Natural killer cell (primary cell): ENCODE measurements around the gene DERL2. TPM values are rescaled to one million over a fixed set of nuclear protein-coding genes. Genes with fewer than 3 reads are reported as not detected.

ENCODE experiments used
- ATAC-seq, 3 donors: fragments of 150-1000 bp in 2 of 3; fragments of 200-7000 bp in 1 of 3; cut with Tn5 transposase; 1 replicate in 1 of 3; 2 replicates in 2 of 3; pipeline ENCODE4 v1.10.0; 2021; ENCODE audit warnings: mild to moderate bottlenecking in 2 of 3, moderate library complexity in 2 of 3
- DNase-seq, 2 donors: peaks; one replicate each; pipeline versions ENCODE4 v3.0.0 to v3.0.0-alpha.2; 2013 to 2021; ENCODE audit warnings: mixed read lengths in 1 of 2
- H3K27ac ChIP-seq: one replicate; pipeline ENCODE4 v1.5.1; 2013; ENCODE audit warnings: mild to moderate bottlenecking, low read length
- H3K27me3 ChIP-seq: one replicate; pipeline ENCODE4 v1.6.1; 2013; ENCODE audit warnings: low read length; ENCODE audit not compliant: control insufficient read depth, insufficient read depth
- H3K36me3 ChIP-seq: one replicate; pipeline ENCODE4 v1.6.1; 2013; ENCODE audit warnings: low read length; ENCODE audit not compliant: control insufficient read depth, insufficient read depth
- H3K4me1 ChIP-seq: one replicate; pipeline ENCODE4 v1.6.1; 2013; ENCODE audit warnings: low read length; ENCODE audit not compliant: control insufficient read depth, insufficient read depth
- H3K4me3 ChIP-seq: one replicate; pipeline ENCODE4 v1.5.1; 2013; ENCODE audit warnings: low read length
- H3K9me3 ChIP-seq: one replicate; pipeline ENCODE4 v1.6.1; 2013; ENCODE audit warnings: low read length; ENCODE audit not compliant: control insufficient read depth, insufficient read depth
- H3K27ac Mint-ChIP-seq, 2 donors: one replicate each; pipeline ENCODE4 v1.8.0; 2022; ENCODE audit warnings: mild to moderate bottlenecking in 2 of 2, mixed read lengths in 2 of 2, moderate library complexity in 1 of 2
- H3K27me3 Mint-ChIP-seq, 2 donors: one replicate each; pipeline ENCODE4 v1.8.0; 2022; ENCODE audit warnings: low read depth in 2 of 2, mixed read lengths in 2 of 2
- H3K36me3 Mint-ChIP-seq: one replicate; pipeline ENCODE4 v1.8.0; 2022; ENCODE audit warnings: mixed read lengths
- H3K4me1 Mint-ChIP-seq, 2 donors: one replicate each; pipeline ENCODE4 v1.8.0; 2022; ENCODE audit warnings: mixed read lengths in 2 of 2
- H3K4me3 Mint-ChIP-seq: one replicate; pipeline ENCODE4 v1.8.0; 2022; ENCODE audit warnings: mild to moderate bottlenecking, moderate library complexity, mixed read lengths
- H3K9me3 Mint-ChIP-seq, 2 donors: one replicate each; pipeline ENCODE4 v1.8.0; 2022; ENCODE audit warnings: mixed read lengths in 2 of 2
- WGBS: methylation state at CpG from one replicate; pipeline ENCODE4 v1.1.7; 2013; ENCODE audit warnings: missing lambda C conversion rate; ENCODE audit not compliant: insufficient coverage; 5-methylcytosine and 5-hydroxymethylcytosine counted together
- intact Hi-C: fragments of 100-400 bp; cut with micrococcal nuclease; formaldehyde crosslinking; loops from one replicate; pipeline ENCODE4 v1.14.2; 2022
- total RNA-seq, 4 donors: library from RNA; stranded (reverse); fragments of 120-200 nt in 1 of 4; gene quantifications; one replicate each; pipeline versions ENCODE4 v1.2.3 to v1.2.4, GENCODE V29; 2013 to 2022
- TF ChIP-seq, protein P1 (sequence below): fragments of 200-600 bp; IDR thresholded peaks from one replicate; pipeline ENCODE4 v1.8.0; 2022; ENCODE audit warnings: antibody characterized with exemption

Gene DERL2
- total RNA-seq, 3 donors from 2014 or later (not counting 1 experiment from before 2014, with no cell fraction given): 86.0 to 105 (median 94.3) TPM

GRCh38 chr17:5478992-5479391, 7.0 kb downstream of the DERL2 start:
- TF ChIP-seq, protein P1, sequence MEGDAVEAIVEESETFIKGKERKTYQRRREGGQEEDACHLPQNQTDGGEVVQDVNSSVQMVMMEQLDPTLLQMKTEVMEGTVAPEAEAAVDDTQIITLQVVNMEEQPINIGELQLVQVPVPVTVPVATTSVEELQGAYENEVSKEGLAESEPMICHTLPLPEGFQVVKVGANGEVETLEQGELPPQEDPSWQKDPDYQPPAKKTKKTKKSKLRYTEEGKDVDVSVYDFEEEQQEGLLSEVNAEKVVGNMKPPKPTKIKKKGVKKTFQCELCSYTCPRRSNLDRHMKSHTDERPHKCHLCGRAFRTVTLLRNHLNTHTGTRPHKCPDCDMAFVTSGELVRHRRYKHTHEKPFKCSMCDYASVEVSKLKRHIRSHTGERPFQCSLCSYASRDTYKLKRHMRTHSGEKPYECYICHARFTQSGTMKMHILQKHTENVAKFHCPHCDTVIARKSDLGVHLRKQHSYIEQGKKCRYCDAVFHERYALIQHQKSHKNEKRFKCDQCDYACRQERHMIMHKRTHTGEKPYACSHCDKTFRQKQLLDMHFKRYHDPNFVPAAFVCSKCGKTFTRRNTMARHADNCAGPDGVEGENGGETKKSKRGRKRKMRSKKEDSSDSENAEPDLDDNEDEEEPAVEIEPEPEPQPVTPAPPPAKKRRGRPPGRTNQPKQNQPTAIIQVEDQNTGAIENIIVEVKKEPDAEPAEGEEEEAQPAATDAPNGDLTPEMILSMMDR: no peak

DNA sequence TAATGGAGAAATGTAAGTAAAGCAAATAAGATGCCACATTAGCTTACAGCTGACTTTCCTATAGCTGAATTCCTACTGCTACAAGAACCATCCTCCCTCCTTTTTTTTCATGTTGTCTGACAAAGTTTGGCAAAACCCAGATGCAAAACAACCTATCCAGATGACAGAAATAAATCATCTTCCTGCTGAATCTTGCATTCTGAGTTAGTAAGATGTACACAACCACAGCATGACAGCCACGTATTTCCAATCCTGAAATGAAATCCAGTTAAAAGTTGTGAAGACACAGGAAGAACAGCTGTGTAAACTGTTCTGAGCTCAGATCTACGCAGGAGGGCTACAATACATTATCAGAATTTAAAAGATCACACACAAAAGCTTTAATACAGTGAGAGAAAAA, 12.1 kb downstream of the DERL2 start:
- peaks cover 49% of the 10 kb centered on the region for H3K36me3 ChIP-seq
- intact Hi-C loops: no loop called here
- H3K9me3 ChIP-seq: no peaks in the 10 kb centered on the region
- H3K27ac ChIP-seq: no peak overlapping the region
- peaks cover 5% of the 10 kb centered on the region for H3K4me1 ChIP-seq
- TF ChIP-seq, protein P1: no peak
- DNase-seq (no peak), ATAC-seq (no peak)
- no peaks in the 10 kb centered on the region for H3K27me3 ChIP-seq
- H3K4me3 Mint-ChIP-seq: no peak overlapping the region
- H3K36me3 Mint-ChIP-seq: peaks cover 11% of the 10 kb centered on the region
- H3K27ac Mint-ChIP-seq: no peak overlapping the region
- H3K4me1 Mint-ChIP-seq: peaks cover 8 to 16% of the 10 kb centered on the region in 2 donors
- no peak overlapping the region for H3K4me3 ChIP-seq
- no peaks in the 10 kb centered on the region for H3K9me3 Mint-ChIP-seq
- 100% methylated on average over 1 of the region's 2 CpGs for whole genome bisulfite sequencing
- no peaks in the 10 kb centered on the region for H3K27me3 Mint-ChIP-seq

More at GRCh38 chr17:5478992-5479391, 7.0 kb downstream of the DERL2 start:
- DNase-seq (no peak), ATAC-seq (no peak)
- Histone ChIP-seq H3K27ac (no peak overlapping the region), H3K4me1 (no peaks in the 10 kb centered on the region), H3K9me3 (no peaks in the 10 kb centered on the region), H3K27me3 (no peaks in the 10 kb centered on the region), H3K4me3 (no peak overlapping the region), H3K36me3 (peaks cover 73% of the 10 kb centered on the region)
- H3K4me3 Mint-ChIP-seq: no peak overlapping the region
- no peaks in the 10 kb centered on the region for H3K27me3 Mint-ChIP-seq
- no peak overlapping the region for H3K27ac Mint-ChIP-seq
- no peaks in the 10 kb centered on the region for H3K9me3 Mint-ChIP-seq
- WGBS: 98% methylated on average over 4 of the region's 4 CpGs
- H3K36me3 Mint-ChIP-seq: peaks cover 21% of the 10 kb centered on the region
- H3K4me1 Mint-ChIP-seq: peaks cover 21 to 24% of the 10 kb centered on the region in 2 donors
- intact Hi-C loops: no loop called here

- H3K27ac Mint-ChIP-seq: no peak overlapping the region
- H3K4me3 ChIP-seq: no peak overlapping the region
These were observed 13.5 kb downstream of the DERL2 start for GRCh38 chr17:5472511-5472910.

More at GRCh38 chr17:5472511-5472910, 13.5 kb downstream of the DERL2 start:
- H3K4me1 Mint-ChIP-seq: peaks cover 18 to 19% of the 10 kb centered on the region in 2 donors
- H3K9me3 Mint-ChIP-seq: no peaks in the 10 kb centered on the region
- Histone ChIP-seq H3K36me3 (peaks cover 35% of the 10 kb centered on the region), H3K4me1 (peaks cover 17% of the 10 kb centered on the region), H3K27ac (no peak overlapping the region), H3K27me3 (no peaks in the 10 kb centered on the region), H3K9me3 (no peaks in the 10 kb centered on the region)
- DNase-seq (no peak), ATAC-seq (no peak)
- no peak overlapping the region for H3K4me3 Mint-ChIP-seq
- no peaks in the 10 kb centered on the region for H3K27me3 Mint-ChIP-seq
- H3K36me3 Mint-ChIP-seq: peaks cover 11% of the 10 kb centered on the region
- TF ChIP-seq, protein P1: no peak
- WGBS: 100% methylated on average over 3 of the region's 3 CpGs
- intact Hi-C loops: no loop called here
